GM12875 (cell line): ENCODE results near the gene TRIM45.

Experiments
- H3K4me3 ChIP-seq: one replicate; pipeline ENCODE4 v1.5.1; 2011; ENCODE audit warnings: low read depth, low read length, control low read depth
- TF ChIP-seq, protein P1 (sequence below): IDR thresholded peaks from 2 replicates; pipeline ENCODE4 v1.5.1; 2011; ENCODE audit warnings: low read depth, mild to moderate bottlenecking, control low read depth, inconsistent platforms, low read length, moderate library complexity, borderline replicate concordance; ENCODE audit not compliant: insufficient read depth

TRIM45 gene

GRCh38 chr1:117143871-117144270, 22.3 kb upstream of the TRIM45 start:
- H3K4me3 ChIP-seq, result no peak overlapping the region
- TF ChIP-seq, protein P1, sequence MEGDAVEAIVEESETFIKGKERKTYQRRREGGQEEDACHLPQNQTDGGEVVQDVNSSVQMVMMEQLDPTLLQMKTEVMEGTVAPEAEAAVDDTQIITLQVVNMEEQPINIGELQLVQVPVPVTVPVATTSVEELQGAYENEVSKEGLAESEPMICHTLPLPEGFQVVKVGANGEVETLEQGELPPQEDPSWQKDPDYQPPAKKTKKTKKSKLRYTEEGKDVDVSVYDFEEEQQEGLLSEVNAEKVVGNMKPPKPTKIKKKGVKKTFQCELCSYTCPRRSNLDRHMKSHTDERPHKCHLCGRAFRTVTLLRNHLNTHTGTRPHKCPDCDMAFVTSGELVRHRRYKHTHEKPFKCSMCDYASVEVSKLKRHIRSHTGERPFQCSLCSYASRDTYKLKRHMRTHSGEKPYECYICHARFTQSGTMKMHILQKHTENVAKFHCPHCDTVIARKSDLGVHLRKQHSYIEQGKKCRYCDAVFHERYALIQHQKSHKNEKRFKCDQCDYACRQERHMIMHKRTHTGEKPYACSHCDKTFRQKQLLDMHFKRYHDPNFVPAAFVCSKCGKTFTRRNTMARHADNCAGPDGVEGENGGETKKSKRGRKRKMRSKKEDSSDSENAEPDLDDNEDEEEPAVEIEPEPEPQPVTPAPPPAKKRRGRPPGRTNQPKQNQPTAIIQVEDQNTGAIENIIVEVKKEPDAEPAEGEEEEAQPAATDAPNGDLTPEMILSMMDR, result no peak

GRCh38 chr1:117143172-117143571, 21.6 kb upstream of the TRIM45 start:
- no peak overlapping the region for H3K4me3 ChIP-seq
- TF ChIP-seq, protein P1, result no peak

GRCh38 chr1:117142200-117142599, 20.7 kb upstream of the TRIM45 start:
- TF ChIP-seq, protein P1, result no peak

GRCh38 chr1:117138561-117138960, 17.0 kb upstream of the TRIM45 start:
- no peak overlapping the region for H3K4me3 ChIP-seq
- TF ChIP-seq, protein P1, result no peak

More at GRCh38 chr1:117142200-117142599, 20.7 kb upstream of the TRIM45 start:
- no peak overlapping the region for H3K4me3 ChIP-seq

GRCh38 chr1:117138106-117138505, 16.6 kb upstream of the TRIM45 start:
- TF ChIP-seq, protein P1, result no peak
- no peak overlapping the region for H3K4me3 ChIP-seq

DNA sequence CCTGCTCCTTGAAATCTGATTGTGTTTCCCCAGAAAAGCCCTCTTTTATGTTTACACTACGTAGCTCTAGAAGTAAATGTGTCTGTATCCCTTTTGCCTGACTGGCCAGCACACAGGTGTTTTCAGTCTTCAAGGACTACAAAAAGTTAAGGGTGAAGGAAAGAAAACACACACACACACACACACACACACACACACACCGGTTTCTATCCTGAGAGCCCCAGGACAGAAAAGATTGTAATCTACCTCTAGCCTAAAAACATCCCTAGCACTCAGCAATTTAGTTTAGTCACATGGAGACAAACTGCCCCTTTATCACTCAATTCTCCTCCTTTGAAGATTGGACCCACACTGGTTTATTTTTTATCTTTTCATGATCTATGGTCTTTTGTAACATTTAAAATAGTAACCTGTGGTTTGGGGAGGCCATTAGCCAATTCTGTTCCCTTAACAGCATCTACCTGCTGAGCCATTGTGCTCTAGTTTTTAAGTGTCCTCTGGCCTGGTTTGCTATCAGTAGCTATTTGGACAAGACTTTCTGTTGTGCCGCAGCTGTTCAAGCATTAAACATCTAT, 15.8 kb upstream of the TRIM45 start:
- H3K4me3 ChIP-seq, result no peak overlapping the region
- TF ChIP-seq, protein P1, result no peak

GRCh38 chr1:117136749-117137148, 15.2 kb upstream of the TRIM45 start:
- H3K4me3 ChIP-seq, result no peak overlapping the region
- TF ChIP-seq, protein P1, result no peak
